SU-DHL-6 (cell line): ENCODE measurements around the gene RIN3.

ENCODE experiments used
- EZH2phosphoT487 ChIP-seq: fragments of 200-600 bp; sonication (generic), shearing (Covaris generic); conservative IDR thresholded peaks from 2 replicates; pipeline ENCODE4 v1.6.1; 2018; ENCODE audit warnings: mild to moderate bottlenecking, antibody characterized with exemption, low read length, moderate library complexity, mixed read lengths
- TF ChIP-seq, protein P1 (sequence below): fragments of 200-600 bp; sonication (generic); IDR thresholded peaks from one replicate; pipeline ENCODE4 v1.5.1; 2017; ENCODE audit warnings: antibody characterized with exemption, mild to moderate bottlenecking, low read length, moderate library complexity; ENCODE audit not compliant: insufficient read depth, poor library complexity, severe bottlenecking

DNA sequence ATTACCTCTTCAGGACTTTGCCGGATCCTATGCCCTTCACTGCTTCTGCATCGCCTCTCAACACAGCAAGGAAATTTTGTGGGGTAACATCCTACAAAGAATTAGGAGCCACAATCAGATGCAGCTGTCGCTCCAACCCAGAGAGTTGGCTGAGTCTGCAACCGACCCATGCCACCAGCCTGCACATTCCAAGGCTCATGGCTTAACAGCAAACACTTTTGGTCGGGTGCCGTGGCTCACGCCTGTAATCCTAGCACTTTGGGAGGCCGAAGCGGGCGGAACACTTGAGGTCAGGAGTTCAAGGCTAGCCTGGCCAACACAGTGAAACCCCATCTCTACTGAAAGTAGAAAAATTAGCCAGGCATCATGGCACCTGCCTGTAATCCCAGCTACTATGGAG is 202.6 kb downstream of the RIN3 start:
- TF ChIP-seq, protein P1, sequence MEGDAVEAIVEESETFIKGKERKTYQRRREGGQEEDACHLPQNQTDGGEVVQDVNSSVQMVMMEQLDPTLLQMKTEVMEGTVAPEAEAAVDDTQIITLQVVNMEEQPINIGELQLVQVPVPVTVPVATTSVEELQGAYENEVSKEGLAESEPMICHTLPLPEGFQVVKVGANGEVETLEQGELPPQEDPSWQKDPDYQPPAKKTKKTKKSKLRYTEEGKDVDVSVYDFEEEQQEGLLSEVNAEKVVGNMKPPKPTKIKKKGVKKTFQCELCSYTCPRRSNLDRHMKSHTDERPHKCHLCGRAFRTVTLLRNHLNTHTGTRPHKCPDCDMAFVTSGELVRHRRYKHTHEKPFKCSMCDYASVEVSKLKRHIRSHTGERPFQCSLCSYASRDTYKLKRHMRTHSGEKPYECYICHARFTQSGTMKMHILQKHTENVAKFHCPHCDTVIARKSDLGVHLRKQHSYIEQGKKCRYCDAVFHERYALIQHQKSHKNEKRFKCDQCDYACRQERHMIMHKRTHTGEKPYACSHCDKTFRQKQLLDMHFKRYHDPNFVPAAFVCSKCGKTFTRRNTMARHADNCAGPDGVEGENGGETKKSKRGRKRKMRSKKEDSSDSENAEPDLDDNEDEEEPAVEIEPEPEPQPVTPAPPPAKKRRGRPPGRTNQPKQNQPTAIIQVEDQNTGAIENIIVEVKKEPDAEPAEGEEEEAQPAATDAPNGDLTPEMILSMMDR: no peak
- no peak for TF ChIP-seq EZH2phosphoT487
